Fibroblast of peridontal ligament (primary cell): ENCODE measurements around the gene IKBKE.
"Not testable (repeated sequence)": the region's sequence is repeated elsewhere in the genome, so short reads cannot be mapped to it uniquely, and the experiment has no call there.

Experiments
- DNase-seq: peaks from one replicate; pipeline ENCODE4 v3.0.0-alpha.2; 2010; ENCODE audit errors: extremely low read depth

The IKBKE gene

DNA sequence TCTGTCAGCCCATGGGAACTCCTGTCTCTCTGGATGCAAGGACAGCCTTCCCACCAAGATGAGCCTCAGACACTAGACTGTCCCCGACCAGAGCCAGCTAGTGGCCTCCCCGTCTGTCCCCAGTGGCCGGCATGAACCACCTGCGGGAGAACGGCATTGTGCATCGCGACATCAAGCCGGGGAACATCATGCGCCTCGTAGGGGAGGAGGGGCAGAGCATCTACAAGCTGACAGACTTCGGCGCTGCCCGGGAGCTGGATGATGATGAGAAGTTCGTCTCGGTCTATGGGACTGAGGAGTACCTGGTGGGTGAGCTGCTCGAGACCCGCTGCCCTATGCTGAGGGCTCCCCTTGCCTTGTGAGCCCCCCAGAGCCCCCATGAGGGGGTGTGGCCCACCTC, 5.8 kb downstream of the IKBKE start:
- DNase-seq = no peak

DNA sequence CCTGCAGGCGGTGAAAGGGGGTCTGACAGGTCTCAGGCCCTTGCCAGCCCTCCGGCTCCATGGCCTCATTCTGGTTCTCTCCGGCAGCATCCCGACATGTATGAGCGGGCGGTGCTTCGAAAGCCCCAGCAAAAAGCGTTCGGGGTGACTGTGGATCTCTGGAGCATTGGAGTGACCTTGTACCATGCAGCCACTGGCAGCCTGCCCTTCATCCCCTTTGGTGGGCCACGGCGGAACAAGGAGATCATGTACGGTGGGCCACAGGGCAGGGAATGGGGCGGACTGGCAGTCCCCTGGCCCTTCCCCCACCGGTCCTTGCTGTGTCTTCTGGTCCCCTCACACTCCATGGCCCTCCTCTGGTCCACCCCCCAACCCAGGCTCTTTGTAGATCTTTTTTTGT, 6.3 kb downstream of the IKBKE start:
- DNase-seq = no peak

DNA sequence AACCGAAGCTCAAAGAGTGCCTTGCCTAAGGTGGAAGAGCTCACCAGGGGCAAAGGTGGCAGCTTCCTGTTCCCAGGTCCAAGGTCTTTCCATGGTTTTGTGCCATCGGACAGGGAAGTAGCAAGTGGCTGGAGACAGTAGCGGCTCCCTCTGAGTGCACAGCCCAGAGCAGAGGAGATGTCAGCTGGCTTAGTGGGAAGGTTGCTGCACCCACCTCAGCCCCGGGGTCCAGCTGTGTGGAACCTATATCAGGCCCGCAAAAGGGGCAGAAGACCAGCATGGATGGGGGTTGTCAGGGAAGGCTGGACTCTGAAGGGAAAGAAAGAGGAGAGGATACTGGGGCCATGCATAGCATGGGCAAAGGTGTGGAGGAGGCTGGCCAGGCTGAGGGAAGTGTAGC, 6.8 kb downstream of the IKBKE start:
- no peak for DNase-seq

DNA sequence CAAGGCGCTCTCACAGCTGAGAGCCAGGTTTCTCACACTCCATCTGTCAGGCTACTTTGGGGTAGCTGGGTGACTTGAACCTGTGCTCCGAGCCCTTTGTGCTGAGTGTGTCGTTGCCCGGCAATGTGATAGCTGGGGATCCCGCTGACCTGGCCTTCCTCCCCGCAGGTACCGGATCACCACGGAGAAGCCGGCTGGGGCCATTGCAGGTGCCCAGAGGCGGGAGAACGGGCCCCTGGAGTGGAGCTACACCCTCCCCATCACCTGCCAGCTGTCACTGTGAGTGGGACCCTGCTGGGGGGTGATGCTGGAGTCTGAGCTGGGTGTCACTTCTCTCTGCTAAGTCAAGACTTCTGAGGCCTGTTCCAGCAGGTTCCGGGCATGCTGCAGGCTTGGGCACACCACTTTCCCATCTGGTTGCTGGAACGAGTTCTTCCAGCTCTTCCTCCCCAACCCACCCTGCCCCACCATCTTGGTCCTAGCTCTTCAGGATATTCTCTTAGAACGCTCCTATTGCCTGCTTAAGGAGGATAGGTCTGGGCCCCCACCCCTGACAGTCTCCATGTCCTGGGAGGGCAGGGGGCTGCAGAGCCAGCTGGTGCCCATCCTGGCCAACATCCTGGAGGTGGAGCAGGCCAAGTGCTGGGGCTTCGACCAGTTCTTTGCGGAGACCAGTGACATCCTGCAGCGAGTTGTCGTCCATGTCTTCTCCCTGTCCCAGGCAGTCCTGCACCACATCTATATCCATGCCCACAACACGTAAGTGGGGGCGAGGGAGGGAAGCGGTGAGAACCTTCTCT, 7.5 kb downstream of the IKBKE start:
- no peak for DNase-seq

DNA sequence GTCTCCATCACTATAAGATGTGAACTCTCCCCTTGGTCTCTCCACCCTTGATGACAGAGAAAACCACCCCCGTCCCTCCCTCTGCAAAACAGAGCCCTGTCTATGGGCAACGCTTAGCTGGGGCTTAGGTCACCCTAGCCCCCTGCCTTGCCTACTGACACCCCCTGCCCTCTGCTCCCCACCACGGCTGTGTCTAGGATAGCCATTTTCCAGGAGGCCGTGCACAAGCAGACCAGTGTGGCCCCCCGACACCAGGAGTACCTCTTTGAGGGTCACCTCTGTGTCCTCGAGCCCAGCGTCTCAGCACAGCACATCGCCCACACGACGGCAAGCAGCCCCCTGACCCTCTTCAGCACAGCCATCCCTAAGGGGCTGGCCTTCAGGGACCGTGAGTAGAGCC, 8.5 kb downstream of the IKBKE start:
- DNase-seq = no peak

DNA sequence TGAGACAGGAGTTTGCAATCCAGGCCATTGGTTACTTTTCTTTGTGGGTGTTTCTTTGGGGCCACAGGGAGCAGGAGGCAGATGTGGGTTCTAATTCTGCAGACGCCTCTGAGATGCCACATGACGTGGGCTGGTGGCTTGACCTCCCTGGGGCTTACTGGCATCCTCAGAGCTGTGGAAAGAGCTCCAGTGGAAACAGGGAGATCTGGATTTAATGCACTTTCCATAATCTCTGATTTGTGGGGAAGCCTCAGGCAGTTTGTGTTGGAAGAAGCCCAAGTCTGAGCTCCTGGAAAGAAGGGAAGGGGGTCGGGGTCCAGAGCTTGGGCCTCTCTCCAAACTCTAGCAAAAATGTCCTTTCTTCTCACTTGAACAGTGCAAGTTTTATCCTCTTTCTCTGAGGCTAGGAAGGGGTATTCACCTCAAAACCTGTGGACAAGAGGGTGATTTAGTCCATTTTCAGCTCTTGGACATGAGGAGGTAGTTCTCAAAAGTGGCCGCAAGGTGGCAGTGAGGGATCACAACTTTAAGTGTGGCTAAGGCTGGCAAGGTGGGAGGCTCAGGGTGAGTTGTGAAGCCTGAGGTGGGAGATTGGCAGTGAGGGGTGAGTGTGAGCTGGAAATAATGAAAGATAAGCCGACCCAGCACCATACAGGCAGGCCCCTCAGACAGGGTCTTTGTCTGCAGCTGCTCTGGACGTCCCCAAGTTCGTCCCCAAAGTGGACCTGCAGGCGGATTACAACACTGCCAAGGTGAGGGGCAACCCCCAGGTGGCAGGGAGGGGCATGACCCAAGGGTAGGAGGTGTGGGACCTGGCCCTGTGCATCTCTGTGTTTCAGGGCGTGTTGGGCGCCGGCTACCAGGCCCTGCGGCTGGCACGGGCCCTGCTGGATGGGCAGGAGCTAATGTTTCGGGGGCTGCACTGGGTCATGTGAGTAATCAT, 9.2 kb downstream of the IKBKE start:
- DNase-seq = peak; percentile 87

DNA sequence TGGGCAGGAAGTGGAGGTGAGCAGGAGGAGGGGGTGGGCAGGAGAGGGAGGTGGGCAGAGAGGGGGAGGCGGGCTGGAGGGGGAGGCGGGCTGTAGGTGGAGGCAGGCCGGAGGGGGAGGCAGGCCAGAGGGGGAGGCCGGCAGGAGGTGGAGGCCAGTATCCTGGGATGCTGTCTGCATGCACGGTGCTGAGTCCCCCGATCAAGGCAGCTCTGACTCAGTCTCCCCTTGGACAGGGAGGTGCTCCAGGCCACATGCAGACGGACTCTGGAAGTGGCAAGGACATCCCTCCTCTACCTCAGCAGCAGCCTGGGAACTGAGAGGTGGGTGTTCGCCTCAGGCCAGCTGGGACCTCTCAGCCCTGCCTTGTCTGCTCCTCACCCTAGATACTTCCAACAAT, 9.9 kb downstream of the IKBKE start:
- DNase-seq = no peak

DNA sequence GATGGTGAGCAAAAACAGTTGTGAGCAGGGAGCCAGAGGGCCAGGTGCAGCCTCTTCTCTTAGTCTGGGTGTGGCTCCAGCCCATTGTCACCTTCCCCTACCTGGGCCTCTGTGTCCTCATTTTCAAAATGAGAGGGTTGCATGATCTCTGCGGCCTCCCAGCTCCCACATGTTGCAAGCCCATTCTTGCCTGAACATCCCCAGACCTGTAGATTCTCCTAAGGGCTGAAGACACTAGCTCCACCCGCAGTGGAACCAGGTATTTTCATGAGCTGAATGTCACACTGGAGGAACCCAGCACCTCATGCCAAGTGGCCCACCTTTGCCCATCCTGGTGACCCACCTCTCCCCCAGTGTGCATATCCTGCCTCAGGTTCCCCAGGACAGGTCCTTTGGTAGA, 12.3 kb downstream of the IKBKE start:
- no peak for DNase-seq

DNA sequence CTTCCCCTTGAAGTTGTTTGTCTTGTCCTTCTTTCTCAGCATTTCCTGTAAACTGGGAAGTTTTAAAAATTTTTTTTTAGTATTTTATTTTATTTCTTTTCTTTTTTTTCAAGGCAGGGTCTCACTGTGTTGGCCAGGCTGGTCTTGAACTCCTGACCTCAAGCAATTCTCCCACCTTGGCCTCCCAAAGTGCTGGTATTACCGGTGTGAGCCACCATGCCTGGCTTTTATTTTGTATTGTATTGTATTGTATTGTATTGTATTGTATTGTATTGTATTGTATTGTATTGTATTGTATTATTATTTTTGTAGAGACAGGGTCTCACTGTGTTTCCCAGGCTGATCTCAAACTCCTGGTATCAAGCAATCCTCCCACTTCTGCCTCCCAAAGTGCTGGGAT, 13.6 kb downstream of the IKBKE start:
- not testable (repeated sequence) for DNase-seq

DNA sequence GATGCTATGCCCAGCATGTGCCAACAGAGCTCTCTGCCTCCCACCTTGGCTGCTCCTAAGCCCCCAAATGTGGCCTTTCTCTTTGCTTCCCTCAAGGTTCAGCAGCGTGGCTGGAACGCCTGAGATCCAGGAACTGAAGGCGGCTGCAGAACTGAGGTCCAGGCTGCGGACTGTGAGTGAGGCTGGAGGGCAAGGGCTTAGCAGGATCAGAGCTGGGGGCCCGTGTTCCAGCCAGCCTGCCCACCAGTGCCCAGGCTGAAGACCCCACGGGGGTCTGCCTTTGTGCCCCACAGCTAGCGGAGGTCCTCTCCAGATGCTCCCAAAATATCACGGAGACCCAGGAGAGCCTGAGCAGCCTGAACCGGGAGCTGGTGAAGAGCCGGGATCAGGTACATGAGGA, 14.6 kb downstream of the IKBKE start:
- no peak for DNase-seq

DNA sequence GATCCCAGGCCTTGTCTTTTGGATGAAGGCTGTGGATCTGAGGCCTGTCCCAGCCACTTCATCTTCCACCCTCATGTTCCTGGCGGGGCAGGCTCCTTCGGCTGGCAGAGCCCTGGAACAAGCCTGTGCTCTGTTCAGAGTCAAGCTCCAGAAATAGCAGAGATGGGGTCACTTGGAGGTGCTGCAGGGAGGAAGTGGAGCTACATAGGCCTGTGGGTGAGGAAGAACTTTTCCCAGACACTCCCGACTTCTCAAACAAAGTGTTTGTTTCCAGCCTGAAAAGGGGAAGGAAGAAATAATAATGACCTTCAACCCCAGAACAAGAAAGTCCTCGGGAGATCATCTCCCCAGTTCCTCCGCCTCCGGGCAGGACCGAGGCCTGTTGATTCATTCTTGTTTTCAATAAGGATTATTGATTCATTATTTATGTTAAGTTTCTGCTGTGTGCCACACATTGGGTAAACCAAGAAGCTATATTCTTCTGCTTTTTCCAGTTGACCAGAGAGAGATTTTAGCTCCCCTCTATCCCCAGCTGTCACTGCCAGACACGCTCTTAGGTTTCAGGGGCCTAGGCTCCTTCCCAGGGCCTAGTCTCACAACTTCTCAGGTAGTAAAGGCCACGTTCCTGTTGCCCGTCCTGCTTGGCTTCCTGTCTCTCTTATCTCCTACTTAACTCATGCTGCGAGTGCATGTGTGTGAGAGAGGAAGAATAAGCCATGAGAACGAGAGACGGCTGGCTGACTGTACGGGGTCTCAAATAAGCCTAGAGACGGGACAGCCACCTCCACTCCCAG, 16.9 kb downstream of the IKBKE start:
- no peak for DNase-seq

DNA sequence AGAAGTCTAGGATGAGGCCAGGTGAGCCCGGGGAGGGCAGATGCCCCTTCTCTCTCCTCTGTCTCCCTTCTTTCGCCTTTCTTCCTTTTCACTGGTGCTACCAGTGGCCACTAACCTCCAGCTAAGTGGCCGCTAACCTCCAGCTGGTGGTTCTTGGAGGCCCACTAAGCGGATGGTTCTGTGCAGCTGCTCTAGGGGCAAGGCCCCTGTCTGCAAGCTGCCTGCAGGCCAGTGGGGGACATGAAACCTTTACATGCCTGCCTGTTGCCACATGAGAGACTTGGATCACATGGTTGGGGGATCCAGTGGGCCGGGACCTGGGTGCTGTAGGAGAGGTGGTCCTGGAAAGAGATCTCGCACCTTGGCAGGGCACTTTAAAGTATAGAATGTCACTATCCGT, 17.7 kb downstream of the IKBKE start:
- DNase-seq = no peak

DNA sequence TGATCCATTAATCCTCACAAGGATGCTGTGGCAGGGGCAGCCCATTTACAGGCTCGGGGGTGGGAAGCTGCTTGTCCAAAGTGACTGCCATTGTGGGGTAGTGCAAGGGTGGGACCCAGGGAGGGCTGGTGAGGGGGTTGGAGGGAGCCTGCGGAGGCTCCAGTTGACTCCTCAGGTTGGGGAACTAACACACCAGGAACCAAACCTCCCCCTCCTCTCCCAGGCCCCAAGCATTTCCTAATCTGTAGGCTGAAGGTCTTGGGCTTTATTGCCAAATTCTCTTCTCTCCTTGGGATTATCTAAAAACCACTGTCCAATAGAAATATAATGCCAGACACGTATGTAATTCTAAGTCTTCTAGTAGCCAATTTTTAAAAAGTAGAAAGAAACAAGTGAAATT, 18.2 kb downstream of the IKBKE start:
- no peak for DNase-seq

DNA sequence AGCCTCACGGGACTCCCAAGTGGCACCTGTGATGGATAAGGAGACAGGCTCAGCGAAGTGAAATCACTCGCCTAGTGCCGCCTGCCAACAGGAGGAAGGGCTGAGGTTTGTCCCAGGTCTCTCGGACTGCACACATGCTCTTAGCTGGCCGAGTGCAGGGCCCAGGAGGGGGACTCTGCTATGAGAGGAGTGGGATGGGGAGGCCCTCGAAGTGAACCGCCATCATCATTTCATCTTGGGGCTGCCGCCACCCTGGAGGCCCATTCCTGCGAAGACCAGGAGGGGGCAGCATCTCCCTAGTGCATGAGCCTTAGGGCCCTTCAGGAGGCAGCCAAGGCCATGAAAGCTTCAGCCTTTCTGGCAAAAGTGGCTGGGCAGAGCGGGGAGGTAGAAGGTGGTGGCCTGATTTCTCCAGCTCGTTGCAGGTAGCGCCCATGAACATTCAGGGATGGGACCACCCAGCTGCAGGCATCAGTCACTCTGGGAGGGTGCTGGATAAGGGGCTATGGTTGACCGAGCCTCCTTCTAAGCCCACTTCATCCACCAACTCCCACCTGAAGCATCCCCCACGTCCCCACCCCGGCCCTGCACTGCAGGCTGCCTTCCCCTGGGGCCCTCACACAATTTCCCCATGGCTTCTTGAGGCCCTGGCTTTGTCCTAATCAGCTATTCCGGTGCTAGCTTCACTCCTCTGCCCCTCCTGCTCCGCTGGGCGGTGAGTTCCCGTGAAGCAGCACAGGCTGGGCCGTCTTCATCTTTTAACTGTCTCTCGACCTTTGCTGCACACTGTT, 19.9 kb downstream of the IKBKE start:
- peak; percentile 70 for DNase-seq

DNA sequence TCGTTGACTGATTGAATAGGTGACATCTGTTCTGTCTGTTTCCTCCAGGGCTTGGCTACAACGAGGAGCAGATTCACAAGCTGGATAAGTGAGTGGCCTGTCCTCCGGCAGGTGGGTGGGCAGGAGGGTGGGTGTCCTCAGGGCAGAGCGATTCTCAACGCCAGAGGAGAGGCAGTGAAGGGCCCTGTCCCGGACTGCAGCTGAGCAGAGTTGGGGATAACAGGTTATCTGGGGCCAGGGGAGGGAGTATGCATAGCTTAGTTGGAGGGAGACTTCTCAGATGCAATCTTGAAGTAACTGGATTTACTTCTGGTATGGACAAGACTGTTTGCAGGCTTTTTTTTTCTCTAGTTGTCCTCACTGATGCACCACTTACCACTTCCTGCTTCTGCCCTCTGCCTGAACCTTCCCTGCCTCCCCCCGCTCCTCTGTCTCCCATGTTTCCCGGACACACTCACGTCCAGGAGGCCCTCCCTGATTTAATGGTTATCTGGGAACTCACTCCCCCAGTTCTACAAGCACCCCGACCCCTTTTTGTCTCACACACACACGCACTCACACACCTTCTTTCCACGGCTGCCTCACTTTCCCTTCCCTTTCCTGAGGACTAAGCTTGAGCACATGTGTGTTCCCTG, 20.6 kb downstream of the IKBKE start:
- DNase-seq = no peak

DNA sequence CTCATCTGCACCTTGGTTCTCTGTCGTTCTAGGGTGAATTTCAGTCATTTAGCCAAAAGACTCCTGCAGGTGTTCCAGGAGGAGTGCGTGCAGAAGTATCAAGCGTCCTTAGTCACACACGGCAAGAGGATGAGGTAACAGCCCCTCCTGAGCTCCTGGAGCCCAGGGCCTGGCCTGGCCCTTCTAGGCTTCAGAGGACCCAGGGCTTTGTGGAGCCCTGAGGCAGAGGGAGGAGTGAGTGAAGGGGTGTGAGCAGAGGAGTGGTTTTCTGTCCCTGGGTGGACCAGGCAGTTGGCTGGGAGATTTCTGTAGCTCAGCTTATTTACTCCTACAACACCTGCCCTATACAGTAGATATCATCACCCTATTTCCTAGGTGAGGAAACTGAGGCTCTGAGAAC, 21.3 kb downstream of the IKBKE start:
- DNase-seq = no peak

DNA sequence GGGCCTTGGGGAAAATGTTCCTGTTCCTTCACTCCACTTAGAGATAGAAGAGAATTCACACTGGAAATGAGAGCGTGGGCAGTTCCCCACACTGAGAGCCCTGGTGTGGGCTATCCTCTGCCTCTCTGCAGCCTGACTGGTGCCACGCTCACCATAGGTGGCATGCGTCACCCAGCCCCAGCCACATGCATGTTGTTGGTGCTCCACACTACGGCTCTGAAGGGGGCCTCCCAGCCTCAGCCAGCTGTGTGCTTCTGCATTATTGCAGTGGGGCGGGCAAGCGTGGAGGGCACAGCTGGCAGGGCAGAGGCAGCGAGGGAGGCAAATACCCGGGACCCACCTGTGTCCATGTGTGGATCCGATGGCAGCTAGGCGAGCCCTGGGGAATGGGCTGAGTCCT, 22.3 kb downstream of the IKBKE start:
- no peak for DNase-seq

DNA sequence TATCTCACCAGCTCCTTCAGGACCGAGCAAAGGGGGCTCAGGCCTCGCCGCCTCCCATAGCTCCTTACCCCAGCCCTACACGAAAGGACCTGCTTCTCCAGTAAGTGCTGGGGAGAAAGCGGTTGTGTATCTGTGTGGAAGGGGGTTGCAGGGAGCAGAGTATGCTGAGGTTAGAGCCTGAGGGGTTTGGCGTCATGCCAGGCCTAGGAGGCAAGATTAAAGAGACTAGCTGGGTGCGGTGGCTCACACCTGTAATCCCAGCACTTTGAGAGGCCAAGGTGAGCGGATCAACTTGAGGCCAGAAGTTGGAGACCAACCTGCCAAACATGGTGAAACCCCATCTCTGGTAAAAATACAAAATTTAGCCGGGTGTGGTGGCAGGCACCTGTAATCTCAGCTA, 23.0 kb downstream of the IKBKE start:
- no peak for DNase-seq

DNA sequence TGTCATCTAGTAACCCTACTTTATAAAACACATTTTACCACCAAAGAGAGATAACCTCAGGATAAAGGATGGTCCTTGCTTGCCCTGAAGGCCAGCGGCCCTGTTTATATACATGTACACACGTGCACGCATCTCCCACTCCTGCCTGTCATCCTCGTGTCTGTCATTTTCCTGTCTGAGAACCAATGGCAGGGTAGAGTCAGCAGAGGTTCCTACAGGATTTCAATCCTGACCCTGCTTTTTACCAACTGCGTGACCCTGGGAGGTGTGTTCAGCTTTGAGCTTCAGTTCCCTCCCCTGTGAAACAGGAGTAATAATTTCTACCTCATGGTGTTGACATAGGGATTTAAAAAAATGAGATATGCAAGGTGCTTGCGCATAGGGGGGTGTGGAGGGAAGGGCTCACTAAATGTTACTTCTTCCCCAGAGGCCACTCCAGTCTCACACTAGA, 24.8 kb downstream of the IKBKE start:
- no peak for DNase-seq

DNA sequence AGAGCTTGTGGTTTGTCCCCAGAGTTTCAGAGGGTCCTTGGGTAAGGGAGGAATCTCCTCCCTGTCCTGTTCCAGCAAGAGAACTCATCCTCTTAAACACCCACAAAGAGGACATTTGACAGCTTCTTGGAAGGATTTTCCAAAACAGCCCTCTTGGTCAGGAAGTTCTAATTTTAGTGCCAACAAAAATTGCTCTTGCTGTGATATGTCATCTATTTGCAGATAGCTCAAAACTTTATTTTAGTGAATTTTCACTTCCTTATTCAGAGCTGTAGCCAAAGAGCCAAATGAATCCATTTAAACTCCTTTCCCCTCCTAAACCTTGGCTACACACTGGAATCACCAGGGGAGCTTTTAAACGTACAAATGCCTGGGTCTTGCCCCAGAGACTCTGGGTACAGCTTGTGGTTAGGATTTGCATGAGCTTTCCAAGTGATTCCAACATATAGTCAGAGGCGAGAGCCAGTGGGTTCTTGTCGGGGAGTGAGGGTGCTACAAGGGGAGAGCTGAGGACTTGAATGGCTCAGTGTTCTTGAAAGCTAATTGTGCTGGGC, 25.3 kb downstream of the IKBKE start:
- peak; percentile 25 for DNase-seq
